Measurements from ENCODE around the gene CERK. TPM values are rescaled to one million over a fixed set of nuclear protein-coding genes. Genes with fewer than 3 reads are reported as not detected.

The CERK gene
- total and polyA plus RNA-seq, 2 of the 13 experiments (the other 11 are each of a cell fraction or from before 2014, with no cell fraction given): 40.3 to 41.9 TPM

DNA sequence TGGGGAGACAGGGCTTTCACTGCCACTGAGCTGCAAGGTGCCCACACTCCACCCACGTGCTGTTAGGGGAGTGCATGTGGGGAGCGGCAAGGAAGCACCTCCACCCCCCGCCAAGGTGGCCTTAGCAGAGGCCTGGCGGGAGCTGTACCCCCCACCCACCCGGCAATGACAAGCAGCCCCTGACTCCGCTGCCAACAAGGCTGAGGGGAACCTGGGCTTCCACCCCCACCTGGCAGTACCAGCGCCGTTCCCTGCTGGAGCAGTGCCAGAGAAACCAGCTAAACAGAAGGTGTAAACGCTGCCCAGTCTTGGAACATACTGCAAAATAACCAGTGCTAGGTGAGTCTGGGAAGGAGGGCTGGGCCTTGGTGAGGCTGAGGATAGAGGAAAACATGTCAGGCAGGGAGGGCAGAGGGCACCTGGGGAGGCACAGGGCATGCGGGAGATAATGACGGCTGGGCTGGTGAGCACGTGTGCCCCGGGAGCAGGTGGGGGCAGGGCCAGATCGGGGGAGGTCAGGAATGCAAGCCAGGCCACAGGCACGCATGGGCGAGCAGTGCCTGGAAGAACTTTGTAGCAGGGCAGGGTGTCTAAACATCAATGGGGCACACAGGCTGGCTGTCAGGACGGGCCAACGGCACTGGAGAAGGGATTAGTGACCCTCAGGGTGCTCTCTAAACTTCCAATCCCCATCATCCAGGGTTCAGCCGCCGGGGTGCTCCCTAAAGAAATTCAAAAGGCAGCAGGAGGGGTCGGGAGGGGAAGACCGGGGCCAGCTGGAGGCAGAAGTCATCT, 6.6 kb downstream of the CERK start (continued):
- TF ChIP-seq, protein P1, sequence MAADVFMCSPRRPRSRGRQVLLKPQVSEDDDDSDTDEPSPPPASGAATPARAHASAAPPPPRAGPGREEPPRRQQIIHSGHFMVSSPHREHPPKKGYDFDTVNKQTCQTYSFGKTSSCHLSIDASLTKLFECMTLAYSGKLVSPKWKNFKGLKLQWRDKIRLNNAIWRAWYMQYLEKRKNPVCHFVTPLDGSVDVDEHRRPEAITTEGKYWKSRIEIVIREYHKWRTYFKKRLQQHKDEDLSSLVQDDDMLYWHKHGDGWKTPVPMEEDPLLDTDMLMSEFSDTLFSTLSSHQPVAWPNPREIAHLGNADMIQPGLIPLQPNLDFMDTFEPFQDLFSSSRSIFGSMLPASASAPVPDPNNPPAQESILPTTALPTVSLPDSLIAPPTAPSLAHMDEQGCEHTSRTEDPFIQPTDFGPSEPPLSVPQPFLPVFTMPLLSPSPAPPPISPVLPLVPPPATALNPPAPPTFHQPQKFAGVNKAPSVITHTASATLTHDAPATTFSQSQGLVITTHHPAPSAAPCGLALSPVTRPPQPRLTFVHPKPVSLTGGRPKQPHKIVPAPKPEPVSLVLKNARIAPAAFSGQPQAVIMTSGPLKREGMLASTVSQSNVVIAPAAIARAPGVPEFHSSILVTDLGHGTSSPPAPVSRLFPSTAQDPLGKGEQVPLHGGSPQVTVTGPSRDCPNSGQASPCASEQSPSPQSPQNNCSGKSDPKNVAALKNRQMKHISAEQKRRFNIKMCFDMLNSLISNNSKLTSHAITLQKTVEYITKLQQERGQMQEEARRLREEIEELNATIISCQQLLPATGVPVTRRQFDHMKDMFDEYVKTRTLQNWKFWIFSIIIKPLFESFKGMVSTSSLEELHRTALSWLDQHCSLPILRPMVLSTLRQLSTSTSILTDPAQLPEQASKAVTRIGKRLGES (CRISPR knock-in tag; IDR thresholded peaks at IDR 0.05; ENCODE audit: borderline replicate concordance): peak; percentile 99
- TF ChIP-seq KLF12 (CRISPR knock-in tag; IDR thresholded peaks at IDR 0.05; ENCODE audit: borderline replicate concordance) (0 out of 2 replicates have a peak, but pooled peaks have one; percentile 28), ZNF549 (CRISPR knock-in tag; IDR thresholded peaks at IDR 0.05) (no peak), ZNF567 (CRISPR knock-in tag; IDR thresholded peaks at IDR 0.05; ENCODE audit: borderline replicate concordance) (no peak), ZMAT3 (CRISPR knock-in tag; conservative IDR thresholded peaks at IDR 0.05) (0 out of 2 replicates have a peak, but pooled peaks have one; percentile 66), ZNF143 (CRISPR knock-in tag; IDR thresholded peaks at IDR 0.05) (peak; percentile 54; the same call in 1 of the 2 replicates), ISL2 (CRISPR knock-in tag; IDR thresholded peaks at IDR 0.05) (peak; percentile 58; the same call in 1 of the 2 replicates), THAP11 (CRISPR knock-in tag; IDR thresholded peaks at IDR 0.05) (peak; percentile 76), SMAD9 (CRISPR knock-in tag; IDR thresholded peaks at IDR 0.05) (no peak), MBD4 (IDR thresholded peaks at IDR 0.05; ENCODE audit: borderline replicate concordance, low read length) (no peak), DNMT1 (CRISPR knock-in tag; IDR thresholded peaks at IDR 0.05) (no peak; the same call in none of the 2 replicates), EHMT2 (IDR thresholded peaks at IDR 0.05; ENCODE audit: borderline replicate concordance, low read depth, low read length) (no peak), AHR (CRISPR knock-in tag; IDR thresholded peaks at IDR 0.05) (no peak; the same call in 1 of the 2 replicates), ZNF382 (CRISPR knock-in tag; IDR thresholded peaks at IDR 0.05; ENCODE audit: borderline replicate concordance) (no peak), SAP130 (CRISPR knock-in tag; IDR thresholded peaks at IDR 0.05; ENCODE audit: low read depth) (peak; percentile 97), ZNF761 (CRISPR knock-in tag; conservative IDR thresholded peaks at IDR 0.05) (0 out of 2 replicates have a peak, but pooled peaks have one; percentile 72), SP140L (CRISPR knock-in tag; IDR thresholded peaks at IDR 0.05; ENCODE audit: borderline replicate concordance) (no peak)
- TF ChIP-seq, protein P2, sequence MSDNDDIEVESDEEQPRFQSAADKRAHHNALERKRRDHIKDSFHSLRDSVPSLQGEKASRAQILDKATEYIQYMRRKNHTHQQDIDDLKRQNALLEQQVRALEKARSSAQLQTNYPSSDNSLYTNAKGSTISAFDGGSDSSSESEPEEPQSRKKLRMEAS (IDR thresholded peaks at IDR 0.05): peak; percentile 99
- TF ChIP-seq, protein P3, sequence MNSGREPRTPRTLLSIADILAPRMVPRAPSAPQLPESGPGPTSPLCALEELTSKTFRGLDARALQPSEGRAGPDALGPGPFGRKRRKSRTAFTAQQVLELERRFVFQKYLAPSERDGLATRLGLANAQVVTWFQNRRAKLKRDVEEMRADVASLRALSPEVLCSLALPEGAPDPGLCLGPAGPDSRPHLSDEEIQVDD (CRISPR knock-in tag; IDR thresholded peaks at IDR 0.05; ENCODE audit: borderline replicate concordance): no peak
- TF ChIP-seq, protein P4, sequence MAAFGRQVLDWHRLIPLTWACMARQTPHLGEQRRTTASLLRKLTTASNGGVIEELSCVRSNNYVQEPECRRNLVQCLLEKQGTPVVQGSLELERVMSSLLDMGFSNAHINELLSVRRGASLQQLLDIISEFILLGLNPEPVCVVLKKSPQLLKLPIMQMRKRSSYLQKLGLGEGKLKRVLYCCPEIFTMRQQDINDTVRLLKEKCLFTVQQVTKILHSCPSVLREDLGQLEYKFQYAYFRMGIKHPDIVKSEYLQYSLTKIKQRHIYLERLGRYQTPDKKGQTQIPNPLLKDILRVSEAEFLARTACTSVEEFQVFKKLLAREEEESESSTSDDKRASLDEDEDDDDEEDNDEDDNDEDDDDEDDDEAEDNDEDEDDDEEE (CRISPR knock-in tag; IDR thresholded peaks at IDR 0.05): 0 out of 2 replicates have a peak, but pooled peaks have one; percentile 44
- TF ChIP-seq, protein P5, sequence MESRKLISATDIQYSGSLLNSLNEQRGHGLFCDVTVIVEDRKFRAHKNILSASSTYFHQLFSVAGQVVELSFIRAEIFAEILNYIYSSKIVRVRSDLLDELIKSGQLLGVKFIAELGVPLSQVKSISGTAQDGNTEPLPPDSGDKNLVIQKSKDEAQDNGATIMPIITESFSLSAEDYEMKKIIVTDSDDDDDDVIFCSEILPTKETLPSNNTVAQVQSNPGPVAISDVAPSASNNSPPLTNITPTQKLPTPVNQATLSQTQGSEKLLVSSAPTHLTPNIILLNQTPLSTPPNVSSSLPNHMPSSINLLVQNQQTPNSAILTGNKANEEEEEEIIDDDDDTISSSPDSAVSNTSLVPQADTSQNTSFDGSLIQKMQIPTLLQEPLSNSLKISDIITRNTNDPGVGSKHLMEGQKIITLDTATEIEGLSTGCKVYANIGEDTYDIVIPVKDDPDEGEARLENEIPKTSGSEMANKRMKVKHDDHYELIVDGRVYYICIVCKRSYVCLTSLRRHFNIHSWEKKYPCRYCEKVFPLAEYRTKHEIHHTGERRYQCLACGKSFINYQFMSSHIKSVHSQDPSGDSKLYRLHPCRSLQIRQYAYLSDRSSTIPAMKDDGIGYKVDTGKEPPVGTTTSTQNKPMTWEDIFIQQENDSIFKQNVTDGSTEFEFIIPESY (CRISPR knock-in tag; IDR thresholded peaks at IDR 0.05): peak; percentile 51
- TF ChIP-seq, protein P6, sequence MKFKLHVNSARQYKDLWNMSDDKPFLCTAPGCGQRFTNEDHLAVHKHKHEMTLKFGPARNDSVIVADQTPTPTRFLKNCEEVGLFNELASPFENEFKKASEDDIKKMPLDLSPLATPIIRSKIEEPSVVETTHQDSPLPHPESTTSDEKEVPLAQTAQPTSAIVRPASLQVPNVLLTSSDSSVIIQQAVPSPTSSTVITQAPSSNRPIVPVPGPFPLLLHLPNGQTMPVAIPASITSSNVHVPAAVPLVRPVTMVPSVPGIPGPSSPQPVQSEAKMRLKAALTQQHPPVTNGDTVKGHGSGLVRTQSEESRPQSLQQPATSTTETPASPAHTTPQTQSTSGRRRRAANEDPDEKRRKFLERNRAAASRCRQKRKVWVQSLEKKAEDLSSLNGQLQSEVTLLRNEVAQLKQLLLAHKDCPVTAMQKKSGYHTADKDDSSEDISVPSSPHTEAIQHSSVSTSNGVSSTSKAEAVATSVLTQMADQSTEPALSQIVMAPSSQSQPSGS (CRISPR knock-in tag; IDR thresholded peaks at IDR 0.05): peak; percentile 70; the same call in 1 of the 2 replicates

Data from HepG2 (cell line).